Measurements from ENCODE around the gene SMARCA2. TPM values are rescaled to one million over a fixed set of nuclear protein-coding genes. Genes with fewer than 3 reads are reported as not detected.

SMARCA2 gene
- total and polyA plus RNA-seq, 9 of the 15 experiments (the other 6 are each of a cell fraction or from before 2014, with no cell fraction given), result 8.0 to 34.8 (median 25.5) TPM

GRCh38 chr9:2144619-2145018 lies 129.5 kb downstream of the SMARCA2 start (continued):
- TF ChIP-seq CHD7 (IDR thresholded peaks at IDR 0.05; ENCODE audit: low read depth, low read length) (no peak), ZNF518B (CRISPR knock-in tag; IDR thresholded peaks at IDR 0.05) (no peak), GATA2 (CRISPR knock-in tag; IDR thresholded peaks at IDR 0.05) (no peak), PATZ1 (CRISPR knock-in tag; IDR thresholded peaks at IDR 0.05; ENCODE audit: borderline replicate concordance) (no peak), ZNF445 (CRISPR knock-in tag; IDR thresholded peaks at IDR 0.05; ENCODE audit: low read depth) (no peak), ZNF121 (CRISPR knock-in tag; conservative IDR thresholded peaks at IDR 0.05) (no peak), POLR2AphosphoS5 (IDR thresholded peaks at IDR 0.05; ENCODE audit: control insufficient read depth, insufficient read depth, low read depth, low read length) (no peak)

All from K562 (cell line).